Hypothalamus (tissue), 51 donors: ENCODE results near the gene ZNF175.

ENCODE experiments used
- DNase-seq, 51 donors: peaks; one replicate each; lab custom pipeline; 2025; lab: John Stamatoyannopoulos, UW

The ZNF175 gene

GRCh38 chr19:51570962-51571575 is at the start of gene ZNF175:
TSS of gene ZNF175 (plus strand) at chr19:51571283. CDS start at chr19:51573330, 2,047 bp downstream.
- peak; percentile 47 to 97 (median 87) for DNase-seq

- DNase-seq: no peak
Observed at GRCh38 chr19:51521357-51521756, 49.7 kb upstream of the ZNF175 start.

- DNase-seq: peak in 1 of 51 donors; percentile 21
Observed at GRCh38 chr19:51521781-51522180, 49.3 kb upstream of the ZNF175 start.

- DNase-seq: no peak
Observed at GRCh38 chr19:51524666-51525264, 46.3 kb upstream of the ZNF175 start.

GRCh38 chr19:51525651-51526050 is 45.4 kb upstream of the ZNF175 start:
- no peak for DNase-seq

GRCh38 chr19:51529301-51529700 is 41.8 kb upstream of the ZNF175 start:
- DNase-seq: no peak

- no peak for DNase-seq
Observed at GRCh38 chr19:51530616-51531015, 40.5 kb upstream of the ZNF175 start.

GRCh38 chr19:51531349-51532315 is 39.5 kb upstream of the ZNF175 start, which contains the start of gene SIGLEC6:
TSS of gene SIGLEC6 (minus strand) at chr19:51531670. CDS start at chr19:51531648, 22 bp downstream.
- peak in 26 of 51 donors; percentile 2 to 46 (median 18) for DNase-seq

- no peak for DNase-seq
Observed at GRCh38 chr19:51535535-51535934, 35.5 kb upstream of the ZNF175 start.

GRCh38 chr19:51539821-51540366 is 31.2 kb upstream of the ZNF175 start:
- DNase-seq: no peak

GRCh38 chr19:51541458-51542357 is 29.4 kb upstream of the ZNF175 start:
- DNase-seq: no peak

GRCh38 chr19:51542699-51543098 is 28.4 kb upstream of the ZNF175 start:
- no peak for DNase-seq

- no peak for DNase-seq
Observed at GRCh38 chr19:51544038-51544437, 27.0 kb upstream of the ZNF175 start.

GRCh38 chr19:51546107-51546649 is 24.9 kb upstream of the ZNF175 start:
- no peak for DNase-seq

GRCh38 chr19:51546650-51547396 is 24.3 kb upstream of the ZNF175 start:
- DNase-seq: no peak

GRCh38 chr19:51547397-51548212 is 23.5 kb upstream of the ZNF175 start:
- DNase-seq: no peak

GRCh38 chr19:51548213-51548651 is 22.9 kb upstream of the ZNF175 start:
- no peak for DNase-seq

- DNase-seq: no peak
Observed at GRCh38 chr19:51548891-51549305, 22.2 kb upstream of the ZNF175 start.
